Liver (tissue), 9 donors: ENCODE results near the gene SLC25A17. TPM values are rescaled to one million over a fixed set of nuclear protein-coding genes. Genes with fewer than 3 reads are reported as not detected.

Experiments used
- DNase-seq: peaks from one replicate; pipeline ENCODE4 v3.0.0-alpha.2; 2017; ENCODE audit warnings: low spot score
- H3K27ac ChIP-seq, 2 donors: one replicate each; pipeline ENCODE4 v1.7.0; 2013; ENCODE audit warnings: inconsistent platforms in 2 of 2, low read length in 2 of 2, control low read depth in 1 of 2, low read depth in 1 of 2, mild to moderate bottlenecking in 1 of 2
- H3K27me3 ChIP-seq, 4 donors: one replicate each; pipeline versions ENCODE4 v1.6.1 to v1.7.0; 2013; ENCODE audit warnings: low read length in 3 of 4, inconsistent platforms in 1 of 4, mild to moderate bottlenecking in 1 of 4, moderate library complexity in 1 of 4; ENCODE audit not compliant: control insufficient read depth in 4 of 4, insufficient read depth in 4 of 4
- H3K36me3 ChIP-seq, 4 donors: one replicate each; pipeline versions ENCODE4 v1.6.1 to v1.7.0; 2013; ENCODE audit warnings: low read length in 3 of 4, mild to moderate bottlenecking in 3 of 4, low read depth in 1 of 4, moderate library complexity in 1 of 4; ENCODE audit not compliant: control insufficient read depth in 4 of 4, insufficient read depth in 3 of 4
- H3K4me1 ChIP-seq, 4 donors: one replicate each; pipeline versions ENCODE4 v1.6.1 to v1.7.0; 2013; ENCODE audit warnings: low read length in 3 of 4, mild to moderate bottlenecking in 3 of 4, moderate library complexity in 1 of 4; ENCODE audit not compliant: control insufficient read depth in 4 of 4, insufficient read depth in 4 of 4
- H3K4me3 ChIP-seq, 3 donors: one replicate each; pipeline versions ENCODE4 v1.6.1 to v1.7.0; 2013; ENCODE audit warnings: low read length in 3 of 3, control low read depth in 1 of 3, low read depth in 1 of 3, mild to moderate bottlenecking in 1 of 3
- H3K9ac ChIP-seq, 2 donors: one replicate each; pipeline ENCODE4 v1.7.0; 2013; ENCODE audit warnings: low read length in 2 of 2, mild to moderate bottlenecking in 2 of 2, moderate library complexity in 2 of 2, control low read depth in 1 of 2, low read depth in 1 of 2
- H3K9me3 ChIP-seq, 4 donors: one replicate each; pipeline versions ENCODE4 v1.6.1 to v1.7.0; 2013; ENCODE audit warnings: low read length in 3 of 4; ENCODE audit not compliant: control insufficient read depth in 4 of 4
- EGR1 ChIP-seq, 2 donors: IDR thresholded peaks; 2 replicates each; pipeline ENCODE4 v1.6.1; 2016 to 2018; ENCODE audit warnings: antibody characterized with exemption in 2 of 2, low read depth in 2 of 2
- FOXA1 ChIP-seq: IDR thresholded peaks from 2 replicates; pipeline ENCODE4 v1.6.1; 2016; ENCODE audit warnings: antibody characterized with exemption
- FOXA2 ChIP-seq: IDR thresholded peaks from 2 replicates; pipeline ENCODE4 v1.6.1; 2016; ENCODE audit warnings: antibody characterized with exemption
- GABPA ChIP-seq, 2 donors: IDR thresholded peaks in 1 of 2; conservative IDR thresholded peaks in 1 of 2; 2 replicates each; pipeline ENCODE4 v1.6.1; 2016; ENCODE audit warnings: antibody characterized with exemption in 2 of 2, mild to moderate bottlenecking in 1 of 2, moderate library complexity in 1 of 2
- HNF4A ChIP-seq, 2 donors: conservative IDR thresholded peaks; 2 replicates each; pipeline ENCODE4 v1.6.1; 2016; ENCODE audit warnings: antibody characterized with exemption in 2 of 2, mild to moderate bottlenecking in 2 of 2
- HNF4G ChIP-seq: IDR thresholded peaks from 2 replicates; pipeline ENCODE4 v1.6.1; 2016; ENCODE audit warnings: antibody characterized with exemption
- JUND ChIP-seq, 2 donors: IDR thresholded peaks; 2 replicates each; pipeline ENCODE4 v1.6.1; 2016; ENCODE audit warnings: antibody characterized with exemption in 2 of 2
- NR2F2 ChIP-seq: IDR thresholded peaks from 2 replicates; pipeline ENCODE4 v1.6.1; 2016; ENCODE audit warnings: antibody characterized with exemption
- RXRA ChIP-seq, 2 donors: IDR thresholded peaks; 2 replicates each; pipeline ENCODE4 v1.6.1; 2017 to 2018; ENCODE audit warnings: antibody characterized with exemption in 2 of 2, mild to moderate bottlenecking in 1 of 2
- YY1 ChIP-seq: IDR thresholded peaks from 2 replicates; pipeline ENCODE4 v1.6.1; 2016; ENCODE audit warnings: antibody characterized with exemption, mild to moderate bottlenecking
- WGBS: extraction: QIAGEN DNeasy Blood & Tissue Kit; methylation state at CpG from one replicate; pipeline ENCODE4 v1.1.7; 2013; 5-methylcytosine and 5-hydroxymethylcytosine counted together
- polyA plus RNA-seq, 2 donors: library from polyadenylated mRNA; stranded (reverse) in 1 of 2; unstranded in 1 of 2; fragments of 200-250 nt in 1 of 2; fragments of >200 nt in 1 of 2; fragmentation: Nextera tagmentation in 1 of 2; extraction: Ambion mirVana in 1 of 2; gene quantifications; one replicate each; pipeline versions ENCODE4 v1.2.1 to v1.2.3, GENCODE V29; 2013 to 2015
- total RNA-seq, 2 donors: library from RNA; depleted of rRNA; stranded (reverse); fragments of >200 nt; gene quantifications; one replicate each; pipeline ENCODE4 v1.2.3, GENCODE V29; 2014
- TF ChIP-seq, protein P1 (sequence below): IDR thresholded peaks from 2 replicates; pipeline ENCODE4 v1.6.1; 2016; ENCODE audit warnings: antibody characterized with exemption
- TF ChIP-seq, protein P2 (sequence below): IDR thresholded peaks from 2 replicates; pipeline ENCODE4 v1.6.1; 2016; ENCODE audit warnings: antibody characterized with exemption, mild to moderate bottlenecking
- TF ChIP-seq, protein P3 (sequence below): IDR thresholded peaks from 2 replicates; pipeline ENCODE4 v1.6.1; 2016; ENCODE audit warnings: antibody characterized with exemption
- TF ChIP-seq, protein P4 (sequence below): fragments of 150-350 bp; IDR thresholded peaks from 2 replicates; pipeline ENCODE4 v1.5.1; 2017; ENCODE audit warnings: improper control_type of control experiment, low read depth, low read length; ENCODE audit not compliant: missing input control
- TF ChIP-seq, protein P5 (sequence below): IDR thresholded peaks from 2 replicates; pipeline ENCODE4 v1.6.1; 2016; ENCODE audit warnings: antibody characterized with exemption
- donor health status: healthy.
- donor health status: healthy.
- donor health status: healthy.
- donor health status: healthy.
- donor health status: healthy.

The SLC25A17 gene
- total and polyA plus RNA-seq, 4 donors = 7.3 to 17.5 (median 11.2) TPM

DNA sequence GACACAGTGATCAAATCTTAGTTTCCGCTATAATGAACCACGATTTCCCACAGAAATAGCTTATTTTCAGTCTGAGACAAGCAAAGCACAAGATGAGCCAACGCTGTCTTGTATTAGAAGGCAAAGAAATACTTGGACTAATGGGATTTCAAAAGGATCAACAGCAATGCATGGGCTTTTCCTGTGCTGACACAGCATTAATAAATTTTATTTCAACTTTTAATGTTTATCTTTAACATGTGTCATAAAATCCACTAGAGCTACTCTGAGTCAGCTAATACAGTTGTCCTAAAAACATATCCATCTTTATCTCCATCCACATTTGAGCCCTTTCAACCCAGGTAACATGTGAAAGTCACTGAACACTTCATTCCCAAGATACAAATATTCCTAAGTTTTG is 15.5 kb upstream of the SLC25A17 start:
- H3K27me3 ChIP-seq = no peaks in the 10 kb centered on the region
- 96% methylated on average over 3 of the region's 3 CpGs for WGBS
- DNase-seq = no peak

DNA sequence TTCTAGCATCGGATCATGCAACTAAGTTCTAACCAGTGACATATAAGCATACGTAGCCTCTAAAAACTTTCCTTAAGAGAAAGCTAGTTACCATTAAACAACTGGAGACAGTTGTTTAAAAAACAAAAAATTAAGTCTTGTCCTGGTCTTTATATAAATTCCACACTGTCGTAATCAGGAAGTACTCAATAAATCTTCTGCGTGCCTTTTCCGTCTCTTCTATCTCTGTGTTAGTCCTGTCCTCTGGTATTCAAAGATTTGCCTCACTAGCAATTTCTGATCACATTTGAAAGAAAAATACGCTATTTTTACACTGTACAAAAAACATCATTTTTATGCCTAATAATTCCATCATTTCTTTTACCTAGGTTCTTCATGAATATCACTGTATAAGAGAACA is 10.0 kb upstream of the SLC25A17 start:
- no peak overlapping the region for H3K27ac ChIP-seq
- no peak overlapping the region for H3K4me3 ChIP-seq
- WGBS = 84% methylated on average over 6 of the region's 6 CpGs
- TF ChIP-seq YY1 (no peak), HNF4A (conservative IDR thresholded peaks at IDR 0.05) (no peak), HNF4G (no peak), RXRA (IDR thresholded peaks at IDR 0.05) (no peak), FOXA1 (no peak), EGR1 (IDR thresholded peaks at IDR 0.05; ENCODE audit: low read depth in 2 of 2) (no peak), GABPA (IDR thresholded peaks at IDR 0.05 in 1 of 2, conservative IDR thresholded peaks at IDR 0.05 in 1 of 2) (no peak), NR2F2 (no peak)
- TF ChIP-seq, protein P1, sequence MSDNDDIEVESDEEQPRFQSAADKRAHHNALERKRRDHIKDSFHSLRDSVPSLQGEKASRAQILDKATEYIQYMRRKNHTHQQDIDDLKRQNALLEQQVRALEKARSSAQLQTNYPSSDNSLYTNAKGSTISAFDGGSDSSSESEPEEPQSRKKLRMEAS = no peak
- TF ChIP-seq, protein P2, sequence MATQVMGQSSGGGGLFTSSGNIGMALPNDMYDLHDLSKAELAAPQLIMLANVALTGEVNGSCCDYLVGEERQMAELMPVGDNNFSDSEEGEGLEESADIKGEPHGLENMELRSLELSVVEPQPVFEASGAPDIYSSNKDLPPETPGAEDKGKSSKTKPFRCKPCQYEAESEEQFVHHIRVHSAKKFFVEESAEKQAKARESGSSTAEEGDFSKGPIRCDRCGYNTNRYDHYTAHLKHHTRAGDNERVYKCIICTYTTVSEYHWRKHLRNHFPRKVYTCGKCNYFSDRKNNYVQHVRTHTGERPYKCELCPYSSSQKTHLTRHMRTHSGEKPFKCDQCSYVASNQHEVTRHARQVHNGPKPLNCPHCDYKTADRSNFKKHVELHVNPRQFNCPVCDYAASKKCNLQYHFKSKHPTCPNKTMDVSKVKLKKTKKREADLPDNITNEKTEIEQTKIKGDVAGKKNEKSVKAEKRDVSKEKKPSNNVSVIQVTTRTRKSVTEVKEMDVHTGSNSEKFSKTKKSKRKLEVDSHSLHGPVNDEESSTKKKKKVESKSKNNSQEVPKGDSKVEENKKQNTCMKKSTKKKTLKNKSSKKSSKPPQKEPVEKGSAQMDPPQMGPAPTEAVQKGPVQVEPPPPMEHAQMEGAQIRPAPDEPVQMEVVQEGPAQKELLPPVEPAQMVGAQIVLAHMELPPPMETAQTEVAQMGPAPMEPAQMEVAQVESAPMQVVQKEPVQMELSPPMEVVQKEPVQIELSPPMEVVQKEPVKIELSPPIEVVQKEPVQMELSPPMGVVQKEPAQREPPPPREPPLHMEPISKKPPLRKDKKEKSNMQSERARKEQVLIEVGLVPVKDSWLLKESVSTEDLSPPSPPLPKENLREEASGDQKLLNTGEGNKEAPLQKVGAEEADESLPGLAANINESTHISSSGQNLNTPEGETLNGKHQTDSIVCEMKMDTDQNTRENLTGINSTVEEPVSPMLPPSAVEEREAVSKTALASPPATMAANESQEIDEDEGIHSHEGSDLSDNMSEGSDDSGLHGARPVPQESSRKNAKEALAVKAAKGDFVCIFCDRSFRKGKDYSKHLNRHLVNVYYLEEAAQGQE = no peak
- TF ChIP-seq, protein P3, sequence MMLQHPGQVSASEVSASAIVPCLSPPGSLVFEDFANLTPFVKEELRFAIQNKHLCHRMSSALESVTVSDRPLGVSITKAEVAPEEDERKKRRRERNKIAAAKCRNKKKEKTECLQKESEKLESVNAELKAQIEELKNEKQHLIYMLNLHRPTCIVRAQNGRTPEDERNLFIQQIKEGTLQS = no peak
- H3K9ac ChIP-seq = no peak overlapping the region
- peaks cover 6 to 33% (median 24%) of the 10 kb centered on the region in 4 donors for H3K4me1 ChIP-seq
- H3K9me3 ChIP-seq = no peaks in the 10 kb centered on the region
- DNase-seq = no peak
- no peaks in the 10 kb centered on the region for H3K27me3 ChIP-seq
- peaks cover 2 to 46% (median 28%) of the 10 kb centered on the region in 4 donors for H3K36me3 ChIP-seq

More for the DNA sequence above, 15.5 kb upstream of the SLC25A17 start:
- no peak overlapping the region for H3K9ac ChIP-seq
- peaks cover 11 to 64% (median 39%) of the 10 kb centered on the region in 4 donors for H3K36me3 ChIP-seq
- peaks cover 5 to 20% (median 13%) of the 10 kb centered on the region in 4 donors for H3K4me1 ChIP-seq
- no peak overlapping the region for H3K27ac ChIP-seq
- no peak for TF ChIP-seq FOXA2
- TF ChIP-seq YY1 = no peak
- TF ChIP-seq, protein P4, sequence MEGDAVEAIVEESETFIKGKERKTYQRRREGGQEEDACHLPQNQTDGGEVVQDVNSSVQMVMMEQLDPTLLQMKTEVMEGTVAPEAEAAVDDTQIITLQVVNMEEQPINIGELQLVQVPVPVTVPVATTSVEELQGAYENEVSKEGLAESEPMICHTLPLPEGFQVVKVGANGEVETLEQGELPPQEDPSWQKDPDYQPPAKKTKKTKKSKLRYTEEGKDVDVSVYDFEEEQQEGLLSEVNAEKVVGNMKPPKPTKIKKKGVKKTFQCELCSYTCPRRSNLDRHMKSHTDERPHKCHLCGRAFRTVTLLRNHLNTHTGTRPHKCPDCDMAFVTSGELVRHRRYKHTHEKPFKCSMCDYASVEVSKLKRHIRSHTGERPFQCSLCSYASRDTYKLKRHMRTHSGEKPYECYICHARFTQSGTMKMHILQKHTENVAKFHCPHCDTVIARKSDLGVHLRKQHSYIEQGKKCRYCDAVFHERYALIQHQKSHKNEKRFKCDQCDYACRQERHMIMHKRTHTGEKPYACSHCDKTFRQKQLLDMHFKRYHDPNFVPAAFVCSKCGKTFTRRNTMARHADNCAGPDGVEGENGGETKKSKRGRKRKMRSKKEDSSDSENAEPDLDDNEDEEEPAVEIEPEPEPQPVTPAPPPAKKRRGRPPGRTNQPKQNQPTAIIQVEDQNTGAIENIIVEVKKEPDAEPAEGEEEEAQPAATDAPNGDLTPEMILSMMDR = no peak
- TF ChIP-seq FOXA1 = no peak
- TF ChIP-seq JUND (IDR thresholded peaks at IDR 0.05) = no peak
- TF ChIP-seq, protein P1 = no peak
- TF ChIP-seq RXRA (IDR thresholded peaks at IDR 0.05) = no peak
- TF ChIP-seq, protein P5, sequence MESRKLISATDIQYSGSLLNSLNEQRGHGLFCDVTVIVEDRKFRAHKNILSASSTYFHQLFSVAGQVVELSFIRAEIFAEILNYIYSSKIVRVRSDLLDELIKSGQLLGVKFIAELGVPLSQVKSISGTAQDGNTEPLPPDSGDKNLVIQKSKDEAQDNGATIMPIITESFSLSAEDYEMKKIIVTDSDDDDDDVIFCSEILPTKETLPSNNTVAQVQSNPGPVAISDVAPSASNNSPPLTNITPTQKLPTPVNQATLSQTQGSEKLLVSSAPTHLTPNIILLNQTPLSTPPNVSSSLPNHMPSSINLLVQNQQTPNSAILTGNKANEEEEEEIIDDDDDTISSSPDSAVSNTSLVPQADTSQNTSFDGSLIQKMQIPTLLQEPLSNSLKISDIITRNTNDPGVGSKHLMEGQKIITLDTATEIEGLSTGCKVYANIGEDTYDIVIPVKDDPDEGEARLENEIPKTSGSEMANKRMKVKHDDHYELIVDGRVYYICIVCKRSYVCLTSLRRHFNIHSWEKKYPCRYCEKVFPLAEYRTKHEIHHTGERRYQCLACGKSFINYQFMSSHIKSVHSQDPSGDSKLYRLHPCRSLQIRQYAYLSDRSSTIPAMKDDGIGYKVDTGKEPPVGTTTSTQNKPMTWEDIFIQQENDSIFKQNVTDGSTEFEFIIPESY = no peak
- H3K4me3 ChIP-seq = no peak overlapping the region
- no peaks in the 10 kb centered on the region for H3K9me3 ChIP-seq
